IPS-11a (cell line): ENCODE results near the gene FBXO21.

ENCODE experiments used
- H3K4me3 ChIP-seq: one replicate; pipeline ENCODE4 v1.5.1; 2013; ENCODE audit warnings: low read depth, low read length, control low read depth

FBXO21 gene

GRCh38 chr12:117141097-117141898 lies 49.0 kb downstream of the FBXO21 start:
- H3K4me3 ChIP-seq = no peak overlapping the region

- H3K4me3 ChIP-seq = no peak overlapping the region
Observed at GRCh38 chr12:117140397-117141096, 49.7 kb downstream of the FBXO21 start.

DNA sequence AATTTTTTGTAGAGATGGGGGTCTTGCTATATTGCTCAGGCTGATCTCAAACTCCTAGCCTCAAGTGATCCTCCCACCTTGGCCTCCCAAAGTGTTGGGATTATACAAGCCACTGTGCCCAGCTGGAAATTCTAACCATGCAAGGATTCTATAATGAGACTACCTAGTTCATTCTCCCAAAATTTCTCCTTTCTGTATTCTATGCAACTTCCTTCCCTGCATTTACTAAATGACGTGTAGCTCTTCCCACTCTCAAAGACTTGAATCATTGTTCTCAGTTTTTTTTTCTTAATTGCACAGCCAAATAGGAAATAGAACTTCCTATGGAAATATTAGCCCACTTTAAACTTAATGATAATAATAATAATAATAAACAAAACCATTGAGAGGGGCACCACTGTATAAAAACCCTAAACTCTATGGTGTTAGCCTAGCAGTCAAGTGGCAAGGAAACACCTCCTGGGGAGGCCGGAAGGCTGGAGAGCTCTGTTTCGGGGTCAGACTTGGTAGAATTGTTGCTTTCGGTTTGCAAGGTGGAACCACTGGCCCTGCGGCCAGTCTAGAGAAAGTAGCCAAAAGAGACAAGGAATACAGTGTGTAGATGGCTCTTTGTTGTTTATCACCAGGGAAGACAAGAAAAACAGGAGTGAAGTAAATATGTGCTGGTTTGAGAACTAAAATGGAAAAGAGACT lies 51.1 kb downstream of the FBXO21 start:
- H3K4me3 ChIP-seq = no peak overlapping the region

DNA sequence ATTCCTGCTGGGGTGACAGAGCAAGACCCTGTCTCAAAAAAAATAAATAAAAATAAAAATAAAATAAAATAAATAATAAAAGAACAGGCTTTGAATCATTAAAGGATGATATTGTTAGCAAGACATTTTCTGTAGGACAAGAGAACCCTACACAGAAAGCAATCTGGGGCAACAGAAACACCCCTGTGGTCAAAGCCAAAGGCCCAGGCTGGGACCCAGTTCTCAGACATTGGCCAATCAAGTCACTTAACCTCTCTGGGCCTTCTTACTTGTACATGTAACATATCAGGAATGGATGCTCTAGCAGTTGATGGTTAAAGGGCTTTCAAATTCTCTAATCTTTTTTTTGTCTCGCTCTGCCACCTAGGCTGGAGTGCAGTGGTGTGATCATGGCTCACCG lies 55.5 kb downstream of the FBXO21 start:
- H3K4me3 ChIP-seq = no peak overlapping the region

- no peak overlapping the region for H3K4me3 ChIP-seq
Observed at GRCh38 chr12:117134059-117134458, 56.2 kb downstream of the FBXO21 start.

GRCh38 chr12:117130801-117131200 lies 59.5 kb downstream of the FBXO21 start:
- H3K4me3 ChIP-seq = no peak overlapping the region

GRCh38 chr12:117129391-117129790 lies 60.9 kb downstream of the FBXO21 start:
- no peak overlapping the region for H3K4me3 ChIP-seq

DNA sequence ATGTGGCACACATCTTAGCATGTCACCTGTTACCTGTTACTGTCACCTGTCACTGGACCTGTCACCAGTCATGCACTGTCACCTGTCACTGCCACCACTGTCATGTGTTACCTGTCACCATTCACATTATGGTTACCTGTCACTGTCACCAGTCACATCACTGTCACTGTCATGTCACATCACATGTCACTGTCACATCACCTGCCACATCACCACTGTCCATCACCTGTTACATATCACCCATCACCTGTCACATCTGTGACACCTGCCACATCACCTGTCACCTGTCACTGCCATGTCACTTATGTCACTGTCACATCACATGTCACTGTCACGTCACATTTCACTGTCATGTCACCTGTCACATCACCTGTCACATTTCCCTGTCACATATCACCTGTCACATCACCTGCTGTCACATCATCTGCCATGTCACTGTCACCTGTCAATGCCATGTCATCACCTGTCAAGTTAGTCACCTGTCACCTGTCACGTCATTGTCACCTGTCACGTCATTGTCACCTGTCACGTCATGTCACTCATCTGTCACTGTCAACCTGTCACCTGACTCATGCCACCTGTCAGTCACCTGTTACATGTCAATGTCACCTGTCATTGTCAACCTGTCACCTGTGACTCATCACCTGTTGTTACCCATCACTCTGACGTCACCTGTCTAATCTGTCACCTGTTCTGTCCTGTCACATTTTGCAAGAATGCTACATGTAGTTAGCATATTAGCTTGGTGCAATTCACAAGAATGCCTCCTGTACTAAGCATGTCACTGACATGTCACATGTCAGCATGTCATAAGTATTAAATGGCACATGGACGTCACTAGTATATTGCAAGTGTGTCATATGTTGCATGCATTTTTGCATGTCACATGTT lies 62.1 kb downstream of the FBXO21 start:
- no peak overlapping the region for H3K4me3 ChIP-seq

DNA sequence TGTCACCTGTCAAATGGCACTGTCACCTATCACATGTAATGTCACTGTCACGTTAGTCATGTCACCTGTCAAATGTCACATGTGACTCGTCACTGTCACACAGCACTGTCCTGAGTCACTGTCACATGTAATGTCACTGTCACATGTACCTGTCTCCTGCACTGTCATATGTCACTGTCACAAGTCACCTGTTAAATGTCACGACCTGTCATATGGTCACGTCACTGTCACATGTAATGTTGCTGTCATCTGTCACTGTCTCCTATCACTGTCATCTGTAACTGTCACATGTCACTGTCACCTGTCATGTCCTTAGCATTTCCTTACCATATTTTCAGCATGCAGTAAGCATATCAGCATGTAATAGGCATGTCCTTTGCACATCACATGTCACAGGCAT lies 63.9 kb downstream of the FBXO21 start:
- H3K4me3 ChIP-seq = no peak overlapping the region

GRCh38 chr12:117125767-117126166 lies 64.5 kb downstream of the FBXO21 start:
- H3K4me3 ChIP-seq = no peak overlapping the region

DNA sequence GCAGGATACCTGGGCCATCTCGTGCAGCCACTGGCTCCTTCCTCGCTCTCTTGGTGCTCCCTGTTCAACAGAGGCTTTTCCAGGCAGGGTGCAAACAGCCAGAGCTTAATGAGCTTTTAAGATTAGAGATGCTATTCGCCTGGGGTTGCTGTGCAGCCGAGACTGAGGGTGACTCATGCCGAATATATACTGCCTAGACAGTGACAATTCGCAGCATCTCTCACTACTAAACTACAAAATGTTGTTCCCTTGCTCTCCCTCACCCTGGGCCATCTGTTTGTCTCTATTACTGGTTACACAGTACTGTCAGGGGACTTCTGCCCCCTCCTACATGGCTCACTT lies 65.0 kb downstream of the FBXO21 start:
- H3K4me3 ChIP-seq = no peak overlapping the region

GRCh38 chr12:117124421-117125271 lies 65.6 kb downstream of the FBXO21 start:
- no peak overlapping the region for H3K4me3 ChIP-seq

- no peak overlapping the region for H3K4me3 ChIP-seq
Observed at GRCh38 chr12:117121441-117121840, 68.8 kb downstream of the FBXO21 start.

GRCh38 chr12:117120787-117121186 lies 69.5 kb downstream of the FBXO21 start:
- no peak overlapping the region for H3K4me3 ChIP-seq

- H3K4me3 ChIP-seq = no peak overlapping the region
Observed at GRCh38 chr12:117119592-117120198, 70.6 kb downstream of the FBXO21 start.

- no peak overlapping the region for H3K4me3 ChIP-seq
Observed at GRCh38 chr12:117118838-117119591, 71.3 kb downstream of the FBXO21 start.

DNA sequence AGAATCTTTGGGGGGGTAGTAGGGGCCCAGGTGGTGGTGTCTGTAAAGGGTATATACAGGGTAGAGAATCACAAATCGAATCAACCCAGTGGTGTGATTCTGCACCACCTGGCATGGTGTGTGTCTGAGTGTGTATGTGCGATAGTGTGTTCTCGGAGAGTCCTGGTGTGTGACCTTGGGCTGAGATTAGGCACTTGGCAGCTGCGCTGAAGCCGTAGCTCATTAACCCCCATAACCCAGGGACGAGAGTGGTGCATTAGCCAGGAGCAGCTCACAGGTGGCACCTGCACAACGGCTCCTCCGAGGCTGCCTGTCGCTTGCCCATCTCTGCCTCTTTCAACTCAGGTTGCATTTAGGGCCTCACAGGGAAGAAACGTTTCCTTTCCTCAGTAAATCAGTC lies 75.5 kb downstream of the FBXO21 start:
- H3K4me3 ChIP-seq = no peak overlapping the region

GRCh38 chr12:117113231-117113630 lies 77.0 kb downstream of the FBXO21 start:
- H3K4me3 ChIP-seq = no peak overlapping the region
